Astrocyte of the spinal cord (primary cell): Measurements from ENCODE around the gene ZNF341.

Experiments
- DNase-seq: peaks from one replicate; pipeline ENCODE4 v3.0.0; 2011; ENCODE audit warnings: low read depth, low spot score
- H3K4me3 ChIP-seq: 2 replicates; pipeline ENCODE4 v1.5.1; 2011; ENCODE audit warnings: low read depth, mild to moderate bottlenecking, low read length, moderate library complexity
- in situ Hi-C: cut with HindIII; loops from 2 replicates; pipeline ENCODE4 v1.10.0; 2017; ENCODE audit warnings: low sequenced_read_pairs
- TF ChIP-seq, protein P1 (sequence below): IDR thresholded peaks from 2 replicates; pipeline ENCODE4 v1.5.1; 2012; ENCODE audit warnings: low read depth, mild to moderate bottlenecking, low read length, inconsistent platforms

The ZNF341 gene

DNA sequence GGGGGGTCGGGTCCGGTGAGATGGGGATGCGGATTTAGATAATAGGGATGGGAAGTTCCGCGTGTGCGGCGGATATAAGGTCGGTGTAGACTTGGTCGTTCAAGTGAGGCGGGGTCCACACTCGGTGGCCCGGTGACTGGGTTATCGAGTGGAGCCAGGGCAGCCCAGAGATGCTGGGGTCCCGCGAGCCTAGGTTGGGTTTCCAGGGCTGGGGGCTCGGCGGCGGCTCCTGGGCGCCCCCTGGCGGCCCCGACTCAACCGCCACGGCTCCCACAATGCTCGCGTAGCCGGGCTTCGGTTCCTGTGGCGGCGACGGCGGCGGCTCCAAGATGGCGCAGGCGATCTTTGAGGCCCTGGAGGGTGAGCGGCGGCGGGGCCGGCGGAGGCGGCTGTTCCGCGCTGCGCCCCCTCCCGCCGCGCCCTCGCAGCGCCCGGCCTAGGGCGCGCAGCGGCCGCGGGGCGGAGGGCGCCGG, at the start of gene ZNF341:
TSS of gene ZNF341 (plus strand) at position 304 of the 473 bp plus-strand sequence. CDS start at position 330, 26 bp downstream.
- in situ Hi-C loops = no loop called here
- peak; percentile 81 for DNase-seq
- TF ChIP-seq, protein P1, sequence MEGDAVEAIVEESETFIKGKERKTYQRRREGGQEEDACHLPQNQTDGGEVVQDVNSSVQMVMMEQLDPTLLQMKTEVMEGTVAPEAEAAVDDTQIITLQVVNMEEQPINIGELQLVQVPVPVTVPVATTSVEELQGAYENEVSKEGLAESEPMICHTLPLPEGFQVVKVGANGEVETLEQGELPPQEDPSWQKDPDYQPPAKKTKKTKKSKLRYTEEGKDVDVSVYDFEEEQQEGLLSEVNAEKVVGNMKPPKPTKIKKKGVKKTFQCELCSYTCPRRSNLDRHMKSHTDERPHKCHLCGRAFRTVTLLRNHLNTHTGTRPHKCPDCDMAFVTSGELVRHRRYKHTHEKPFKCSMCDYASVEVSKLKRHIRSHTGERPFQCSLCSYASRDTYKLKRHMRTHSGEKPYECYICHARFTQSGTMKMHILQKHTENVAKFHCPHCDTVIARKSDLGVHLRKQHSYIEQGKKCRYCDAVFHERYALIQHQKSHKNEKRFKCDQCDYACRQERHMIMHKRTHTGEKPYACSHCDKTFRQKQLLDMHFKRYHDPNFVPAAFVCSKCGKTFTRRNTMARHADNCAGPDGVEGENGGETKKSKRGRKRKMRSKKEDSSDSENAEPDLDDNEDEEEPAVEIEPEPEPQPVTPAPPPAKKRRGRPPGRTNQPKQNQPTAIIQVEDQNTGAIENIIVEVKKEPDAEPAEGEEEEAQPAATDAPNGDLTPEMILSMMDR = peak; percentile 81
- H3K4me3 ChIP-seq = peak within 1 kb of the TSS; percentile 51

DNA sequence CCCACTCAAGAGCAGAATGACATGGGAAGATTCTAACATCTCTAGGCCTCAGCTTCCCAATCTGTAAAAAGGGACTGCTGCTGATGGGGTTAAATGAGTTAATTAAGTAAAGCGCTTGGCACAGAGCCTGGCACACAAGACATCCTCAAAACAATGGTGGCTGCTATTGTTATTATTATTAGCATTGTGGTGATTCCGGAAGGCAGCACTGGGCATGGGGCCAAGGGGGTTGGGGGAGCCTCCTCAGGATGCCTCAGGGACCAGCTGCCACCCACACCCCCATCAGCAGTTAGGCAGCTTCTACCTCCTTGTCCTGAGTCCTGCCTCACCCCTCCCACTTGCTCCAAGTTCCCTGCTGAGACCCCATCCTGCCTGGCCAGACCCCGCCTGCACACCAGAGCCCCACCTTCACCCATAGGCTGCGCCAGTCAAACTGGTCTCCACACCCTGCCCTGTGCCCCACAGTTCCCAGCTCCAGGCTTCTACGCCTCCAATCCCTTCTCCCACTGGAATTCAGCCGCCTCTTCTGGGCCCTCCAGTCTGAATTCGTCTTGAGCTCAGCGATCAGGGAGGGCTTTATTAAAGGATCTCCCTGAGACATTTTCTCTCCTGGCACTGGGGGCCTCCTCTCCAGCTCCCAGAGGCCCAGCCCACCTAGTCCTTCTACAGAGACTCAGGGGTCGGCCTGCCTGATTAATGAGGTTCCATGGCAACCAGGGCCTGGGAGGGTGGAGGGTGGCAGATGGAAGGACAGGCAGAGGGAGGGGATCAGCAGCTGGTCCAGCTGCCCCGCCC, 47.1 kb upstream of the ZNF341 start:
- no peak overlapping the region for H3K4me3 ChIP-seq
- TF ChIP-seq, protein P1 = no peak
- DNase-seq = no peak
- in situ Hi-C loops = no loop called here

DNA sequence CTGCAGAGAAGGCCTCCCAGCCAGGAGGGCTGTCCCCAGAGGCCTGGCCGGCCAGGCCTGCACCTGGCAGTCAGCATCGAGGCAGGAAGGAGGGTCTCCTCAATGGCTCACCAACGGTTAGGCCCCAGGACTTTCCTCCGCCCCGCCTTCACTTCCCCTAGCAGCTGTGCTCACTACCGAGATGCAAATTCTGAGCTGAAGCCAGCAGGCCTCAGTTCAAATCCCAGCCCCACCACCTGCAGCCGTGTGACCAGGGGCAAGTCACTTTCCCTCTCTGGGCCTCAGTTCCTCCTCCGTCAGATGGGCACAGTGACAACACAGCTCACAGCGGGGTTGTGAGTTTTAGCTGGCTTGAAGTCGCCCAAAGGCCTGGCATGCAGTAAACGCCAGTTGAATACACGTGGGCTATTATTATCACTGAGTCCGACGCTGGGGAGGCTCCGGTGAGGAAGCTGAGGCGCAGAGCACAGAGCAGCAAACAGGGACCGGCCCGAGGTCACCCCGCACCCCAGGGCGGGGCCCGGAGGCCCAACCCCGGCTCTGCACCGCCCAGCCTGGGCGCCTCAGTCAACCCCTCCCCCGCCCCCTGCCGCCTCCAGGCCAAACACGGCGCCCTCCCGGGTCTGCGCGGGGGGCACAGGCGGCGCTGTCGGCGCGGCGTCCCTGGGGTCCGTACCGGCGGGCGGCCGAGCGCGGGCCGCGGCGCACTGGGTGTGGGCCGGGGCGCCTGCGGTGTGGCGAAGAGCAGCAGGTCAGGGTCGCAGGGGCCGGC, 46.3 kb upstream of the ZNF341 start:
- TF ChIP-seq, protein P1 = no peak
- DNase-seq = no peak
- in situ Hi-C loops = no loop called here
- peak overlapping the region; percentile 38 for H3K4me3 ChIP-seq

DNA sequence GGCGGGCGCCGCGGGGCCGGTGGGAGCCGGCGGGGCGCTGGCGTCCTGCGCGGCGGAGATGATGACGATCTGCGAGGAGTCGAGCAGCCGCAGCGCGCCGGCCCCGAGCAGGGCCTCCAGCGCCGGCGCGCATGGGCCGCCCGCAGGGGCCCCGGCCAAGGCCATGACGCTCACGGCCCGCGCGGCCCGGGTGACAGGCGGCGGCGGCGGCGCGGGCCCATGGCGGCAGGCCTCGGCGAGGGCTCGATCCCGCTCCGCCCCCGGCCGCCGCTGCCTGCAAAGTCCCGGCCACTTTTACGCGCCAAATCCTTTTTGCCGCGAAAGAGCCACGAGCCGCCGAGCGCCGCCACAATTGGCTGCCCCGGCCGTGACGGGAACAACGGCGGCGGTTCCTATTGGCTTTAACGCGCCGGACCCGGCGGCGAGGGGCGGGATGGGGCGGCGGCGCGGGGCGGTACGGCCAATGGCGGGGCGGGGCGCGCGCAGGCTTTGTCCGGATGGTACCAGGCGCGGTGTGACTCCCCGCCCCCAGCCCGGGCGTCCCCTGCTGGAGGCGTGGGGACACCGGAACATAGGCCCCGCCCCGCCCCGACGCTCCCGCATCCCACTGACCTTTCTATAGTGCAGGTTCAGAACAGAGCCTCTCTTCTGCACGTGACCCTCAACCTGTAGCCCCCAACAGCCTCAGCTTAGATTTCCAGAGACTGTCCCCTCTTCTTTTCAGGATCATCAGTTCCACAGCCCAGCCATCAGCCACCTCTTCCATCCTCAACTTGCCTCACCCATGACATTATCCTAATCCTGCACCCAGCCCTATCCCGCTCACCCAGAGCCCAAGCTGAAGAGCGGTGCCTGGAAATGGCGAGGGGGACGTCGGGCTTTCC, 45.5 kb upstream of the ZNF341 start, which contains the start of gene E2F1:
TSS of gene E2F1 (minus strand) at position 286 of the 884 bp plus-strand sequence. CDS start at position 165, 121 bp downstream.
- in situ Hi-C loops = no loop called here
- TF ChIP-seq, protein P1 = peak; percentile 11
- DNase-seq = peak; percentile 91
- peak within 1 kb of the TSS; percentile 42 for H3K4me3 ChIP-seq

DNA sequence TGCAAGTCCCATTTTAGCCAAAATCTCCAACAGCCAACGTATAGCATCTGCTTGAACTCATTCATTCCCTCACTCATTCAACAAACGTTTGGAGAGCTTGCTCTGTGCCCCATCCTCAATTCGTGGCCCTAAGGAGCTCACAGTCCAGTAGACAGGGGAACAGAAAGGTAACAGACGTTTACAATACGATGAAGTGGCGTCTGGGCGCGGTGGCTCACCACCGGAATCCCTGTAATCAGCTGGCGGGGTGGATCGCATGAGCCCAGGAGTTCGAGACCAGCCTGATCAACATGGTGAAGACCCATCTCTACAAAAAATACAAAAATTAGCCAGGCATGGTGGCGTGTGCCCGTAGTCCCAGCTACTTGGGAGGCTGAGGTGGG, 44.8 kb upstream of the ZNF341 start:
- TF ChIP-seq, protein P1 = no peak
- DNase-seq = no peak
- no peak overlapping the region for H3K4me3 ChIP-seq
- in situ Hi-C loops = no loop called here
